B cell (primary cell): ENCODE data around the gene FURIN. TPM values are rescaled to one million over a fixed set of nuclear protein-coding genes. Genes with fewer than 3 reads are reported as not detected.

Source experiments
- ATAC-seq: fragments of 200-7000 bp; cut with Tn5 transposase; one replicate; pipeline ENCODE4 v1.10.0; 2021; ENCODE audit warnings: low read depth, mild to moderate bottlenecking, moderate number of reproducible peaks, moderate library complexity
- CTCF ChIA-PET: fragments of 350-600 bp; sonication (Branson Sonifier 250); formaldehyde crosslinking; loops from one replicate; lab custom pipeline; 2021; ENCODE audit warnings: antibody characterized with exemption, inconsistent platforms; lab: Charles Lee
- POLR2A ChIA-PET: fragments of 350-600 bp; sonication (Branson Sonifier 250); formaldehyde crosslinking; loops from one replicate; lab custom pipeline; 2021; ENCODE audit warnings: antibody characterized with exemption; lab: Charles Lee
- DNase-seq: peaks from one replicate; pipeline ENCODE4 v3.0.0; 2013
- H2AFZ ChIP-seq: 2 replicates; pipeline ENCODE4 v1.6.1; 2012; ENCODE audit warnings: mild to moderate bottlenecking, low read depth, low read length; ENCODE audit not compliant: insufficient read depth, poor library complexity, severe bottlenecking
- H3K27ac ChIP-seq, 2 donors: 1 replicate in 1 of 2; 2 replicates in 1 of 2; pipeline ENCODE4 v1.5.1; 2012 to 2013; ENCODE audit warnings: low read length in 2 of 2, mild to moderate bottlenecking in 2 of 2, moderate library complexity in 1 of 2
- H3K27me3 ChIP-seq, 4 experiments: fragments of 200-600 bp in 1 of 4; sonication (generic) in 1 of 4; replicated peaks in 1 of 4; 1 replicate in 2 of 4; 2 replicates in 2 of 4; pipeline versions ENCODE4 v1.6.1 to v1.7.0; 2013 to 2016; ENCODE audit warnings: low read length in 3 of 4, mild to moderate bottlenecking in 2 of 4, mixed read lengths in 1 of 4, moderate library complexity in 1 of 4; ENCODE audit not compliant: insufficient read depth in 4 of 4, control insufficient read depth in 3 of 4; ENCODE audit errors: control extremely low read depth in 1 of 4
- H3K36me3 ChIP-seq, 2 experiments: replicated peaks in 1 of 2; 1 replicate in 1 of 2; 2 replicates in 1 of 2; pipeline versions ENCODE4 v1.6.1 to v1.7.1; 2013; ENCODE audit warnings: low read length in 1 of 2; ENCODE audit not compliant: insufficient read depth in 2 of 2, control insufficient read depth in 1 of 2; ENCODE audit errors: control extremely low read depth in 1 of 2, extremely low read depth in 1 of 2
- H3K4me1 ChIP-seq, 2 donors: fragments of 200-600 bp in 1 of 2; sonication (generic) in 1 of 2; 1 replicate in 1 of 2; 2 replicates in 1 of 2; pipeline versions ENCODE4 v1.5.1 to v1.6.1; 2013 to 2017; ENCODE audit warnings: low read length in 2 of 2; ENCODE audit not compliant: control insufficient read depth in 2 of 2, insufficient read depth in 2 of 2
- H3K4me2 ChIP-seq: replicated peaks from 2 replicates; pipeline ENCODE3; 2012; ENCODE audit warnings: mild to moderate bottlenecking, low read depth, low read length; ENCODE audit not compliant: poor library complexity, severe bottlenecking
- H3K4me3 ChIP-seq, 5 experiments: fragments of 200-600 bp in 1 of 5; sonication (generic) in 1 of 5; 1 replicate in 3 of 5; 2 replicates in 2 of 5; pipeline versions ENCODE4 v1.5.1 to v1.7.0; 2011 to 2016; ENCODE audit warnings: low read length in 4 of 5, mild to moderate bottlenecking in 4 of 5, low read depth in 2 of 5, control low read depth in 1 of 5, moderate library complexity in 1 of 5; ENCODE audit not compliant: insufficient read depth in 1 of 5; ENCODE audit errors: control extremely low read depth in 1 of 5, extremely low read depth in 1 of 5
- H3K79me2 ChIP-seq: fragments of 200-600 bp; sonication (generic); one replicate; pipeline ENCODE4 v1.6.0; 2016; ENCODE audit warnings: low read length; ENCODE audit not compliant: control insufficient read depth, insufficient read depth
- H3K9ac ChIP-seq: fragments of 200-600 bp; sonication (generic); 2 replicates; pipeline ENCODE4 v1.6.1; 2017; ENCODE audit warnings: mild to moderate bottlenecking, low read length, moderate library complexity
- H3K9me3 ChIP-seq, 3 donors: one replicate each; pipeline versions ENCODE4 v1.6.1 to v1.7.1; 2013; ENCODE audit warnings: low read length in 2 of 3; ENCODE audit not compliant: control insufficient read depth in 2 of 3, insufficient read depth in 1 of 3; ENCODE audit errors: control extremely low read depth in 1 of 3
- H4K20me1 ChIP-seq: 2 replicates; pipeline ENCODE4 v1.6.0; 2012; ENCODE audit warnings: mild to moderate bottlenecking, low read length; ENCODE audit not compliant: insufficient read depth, control insufficient read depth, poor library complexity, severe bottlenecking
- H3K27ac Mint-ChIP-seq: one replicate; pipeline ENCODE4 v1.8.0; 2021; ENCODE audit warnings: mixed read lengths
- H3K27me3 Mint-ChIP-seq: one replicate; pipeline ENCODE4 v1.8.0; 2021; ENCODE audit warnings: mixed read lengths
- H3K4me1 Mint-ChIP-seq: one replicate; pipeline ENCODE4 v1.8.0; 2021; ENCODE audit warnings: mixed read lengths
- H3K4me3 Mint-ChIP-seq: one replicate; pipeline ENCODE4 v1.8.0; 2021; ENCODE audit warnings: mixed read lengths
- H3K9me3 Mint-ChIP-seq: one replicate; pipeline ENCODE4 v1.8.0; 2022; ENCODE audit warnings: mixed read lengths; ENCODE audit not compliant: insufficient read depth
- EZH2 ChIP-seq: IDR thresholded peaks from 2 replicates; pipeline ENCODE4 v1.6.1; 2012; ENCODE audit warnings: borderline replicate concordance, low read depth, mild to moderate bottlenecking, moderate library complexity, low read length; ENCODE audit not compliant: insufficient read depth, poor library complexity, severe bottlenecking
- WGBS: methylation state at CpG from one replicate; pipeline ENCODE4 v1.1.5; 2013; ENCODE audit warnings: missing lambda C conversion rate; ENCODE audit not compliant: insufficient coverage; 5-methylcytosine and 5-hydroxymethylcytosine counted together
- intact Hi-C: fragments of 100-400 bp; cut with micrococcal nuclease; formaldehyde crosslinking; loops from one replicate; pipeline ENCODE4 v1.10.0; 2022
- polyA plus RNA-seq: library from polyadenylated mRNA; depleted of rRNA; stranded (reverse); fragments of >200 nt; gene quantifications from 2 replicates; pipeline ENCODE4 v1.2.3, GENCODE V29; 2012
- total RNA-seq, 2 donors: library from RNA; stranded (reverse); fragments of 120-200 nt in 1 of 2; gene quantifications; 1 replicate in 1 of 2; 2 replicates in 1 of 2; pipeline versions ENCODE4 v1.2.3 to v1.2.4, GENCODE V29; 2013 to 2022
- TF ChIP-seq, protein P1 (sequence below): fragments of 200-600 bp; IDR thresholded peaks from one replicate; pipeline ENCODE4 v1.8.0; 2022; ENCODE audit warnings: antibody characterized with exemption, mild to moderate bottlenecking

Gene FURIN
- total and polyA plus RNA-seq, 2 donors (not counting 1 experiment from before 2014, with no cell fraction given) = 31.6 to 66.7 TPM

DNA sequence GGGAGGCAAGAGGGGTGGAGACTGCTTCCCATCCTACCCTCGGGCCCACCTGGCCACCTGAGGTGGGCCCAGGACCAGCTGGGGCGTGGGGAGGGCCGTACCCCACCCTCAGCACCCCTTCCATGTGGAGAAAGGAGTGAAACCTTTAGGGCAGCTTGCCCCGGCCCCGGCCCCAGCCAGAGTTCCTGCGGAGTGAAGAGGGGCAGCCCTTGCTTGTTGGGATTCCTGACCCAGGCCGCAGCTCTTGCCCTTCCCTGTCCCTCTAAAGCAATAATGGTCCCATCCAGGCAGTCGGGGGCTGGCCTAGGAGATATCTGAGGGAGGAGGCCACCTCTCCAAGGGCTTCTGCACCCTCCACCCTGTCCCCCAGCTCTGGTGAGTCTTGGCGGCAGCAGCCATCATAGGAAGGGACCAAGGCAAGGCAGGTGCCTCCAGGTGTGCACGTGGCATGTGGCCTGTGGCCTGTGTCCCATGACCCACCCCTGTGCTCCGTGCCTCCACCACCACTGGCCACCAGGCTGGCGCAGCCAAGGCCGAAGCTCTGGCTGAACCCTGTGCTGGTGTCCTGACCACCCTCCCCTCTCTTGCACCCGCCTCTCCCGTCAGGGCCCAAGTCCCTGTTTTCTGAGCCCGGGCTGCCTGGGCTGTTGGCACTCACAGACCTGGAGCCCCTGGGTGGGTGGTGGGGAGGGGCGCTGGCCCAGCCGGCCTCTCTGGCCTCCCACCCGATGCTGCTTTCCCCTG lies 13.8 kb downstream of the FURIN start:
- H3K4me1 ChIP-seq = peaks cover 25 to 32% of the 10 kb centered on the region in 2 donors
- intact Hi-C loops = no loop called here
- H3K9me3 ChIP-seq = no peaks in the 10 kb centered on the region
- peaks cover 11% of the 10 kb centered on the region for H4K20me1 ChIP-seq
- peaks cover 0 to 46% of the 10 kb centered on the region in 2 experiments for H3K36me3 ChIP-seq
- DNase-seq = no peak
- H2AFZ ChIP-seq = no peak overlapping the region
- CTCF ChIA-PET = interaction anchor here (1.3 kb wide), 1 partner anchor 165 kb away, joined by 3 read pairs; the partner anchor contains the start of gene BLM
- ATAC-seq = no peak
- no peak overlapping the region for H3K4me2 ChIP-seq
- H3K9ac ChIP-seq = no peak overlapping the region
- 97% methylated on average over 9 of the region's 19 CpGs for WGBS
- peaks cover 7% of the 10 kb centered on the region for H3K79me2 ChIP-seq
- H3K27ac Mint-ChIP-seq = no peak overlapping the region
- no peak overlapping the region for H3K4me3 ChIP-seq
- POLR2A ChIA-PET = interaction anchor here (1.0 to 1.2 kb wide), 2 partner anchors 43 to 44 kb away, joined by 3 read pairs; no protein-coding TSS in a partner anchor
- H3K4me1 Mint-ChIP-seq = peaks cover 22% of the 10 kb centered on the region
- H3K9me3 Mint-ChIP-seq = no peaks in the 10 kb centered on the region
- TF ChIP-seq, protein P1, sequence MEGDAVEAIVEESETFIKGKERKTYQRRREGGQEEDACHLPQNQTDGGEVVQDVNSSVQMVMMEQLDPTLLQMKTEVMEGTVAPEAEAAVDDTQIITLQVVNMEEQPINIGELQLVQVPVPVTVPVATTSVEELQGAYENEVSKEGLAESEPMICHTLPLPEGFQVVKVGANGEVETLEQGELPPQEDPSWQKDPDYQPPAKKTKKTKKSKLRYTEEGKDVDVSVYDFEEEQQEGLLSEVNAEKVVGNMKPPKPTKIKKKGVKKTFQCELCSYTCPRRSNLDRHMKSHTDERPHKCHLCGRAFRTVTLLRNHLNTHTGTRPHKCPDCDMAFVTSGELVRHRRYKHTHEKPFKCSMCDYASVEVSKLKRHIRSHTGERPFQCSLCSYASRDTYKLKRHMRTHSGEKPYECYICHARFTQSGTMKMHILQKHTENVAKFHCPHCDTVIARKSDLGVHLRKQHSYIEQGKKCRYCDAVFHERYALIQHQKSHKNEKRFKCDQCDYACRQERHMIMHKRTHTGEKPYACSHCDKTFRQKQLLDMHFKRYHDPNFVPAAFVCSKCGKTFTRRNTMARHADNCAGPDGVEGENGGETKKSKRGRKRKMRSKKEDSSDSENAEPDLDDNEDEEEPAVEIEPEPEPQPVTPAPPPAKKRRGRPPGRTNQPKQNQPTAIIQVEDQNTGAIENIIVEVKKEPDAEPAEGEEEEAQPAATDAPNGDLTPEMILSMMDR = no peak
- TF ChIP-seq EZH2 = no peak
- no peaks in the 10 kb centered on the region for H3K27me3 Mint-ChIP-seq
- no peak overlapping the region for H3K27ac ChIP-seq
- H3K4me3 Mint-ChIP-seq = peak overlapping the region; percentile 32
- H3K27me3 ChIP-seq = no peaks in the 10 kb centered on the region
